IPS-18c (cell line): Measurements from ENCODE around the gene TTLL11.

Source experiments
- H3K4me3 ChIP-seq: 2 replicates; pipeline ENCODE4 v1.7.0; 2013; ENCODE audit warnings: low read depth, mild to moderate bottlenecking, low read length, moderate library complexity; ENCODE audit not compliant: insufficient read depth
- H3K9me3 ChIP-seq: one replicate; pipeline ENCODE4 v1.6.1; 2013; ENCODE audit warnings: mild to moderate bottlenecking, low read length, moderate library complexity; ENCODE audit not compliant: control insufficient read depth, insufficient read depth

Gene TTLL11

GRCh38 chr9:121881920-121882500, 211.1 kb downstream of the TTLL11 start:
- no peaks in the 10 kb centered on the region for H3K9me3 ChIP-seq
- no peak overlapping the region for H3K4me3 ChIP-seq

- Histone ChIP-seq H3K9me3 (no peaks in the 10 kb centered on the region), H3K4me3 (no peak overlapping the region)
These were observed 212.7 kb downstream of the TTLL11 start for GRCh38 chr9:121880343-121880898.

DNA sequence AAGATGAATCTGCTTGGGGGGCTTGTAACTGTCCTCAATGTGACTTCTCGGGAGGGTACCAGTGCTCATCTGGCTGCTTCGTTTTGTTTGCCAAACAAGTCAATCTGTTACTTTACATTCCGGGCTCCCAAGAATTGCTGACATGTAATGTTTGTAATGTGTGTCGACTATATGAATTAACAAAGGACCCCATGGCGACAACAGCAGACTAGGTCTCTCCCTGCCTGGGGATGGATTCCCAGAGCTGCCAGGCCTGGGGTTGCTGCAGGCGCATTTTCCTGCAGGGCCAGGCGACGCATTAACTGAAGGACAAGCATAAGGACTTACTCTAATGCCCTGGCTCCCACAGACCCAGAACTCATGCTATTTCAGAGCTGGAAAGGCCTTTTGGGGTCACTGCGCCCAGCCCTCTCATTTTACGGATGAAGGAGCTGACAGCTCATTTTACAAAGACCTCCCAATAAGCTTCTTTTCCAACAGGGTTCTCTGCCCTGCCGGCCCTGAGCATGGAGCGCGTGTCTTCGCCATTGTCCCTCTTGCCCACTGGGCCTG, 214.8 kb downstream of the TTLL11 start:
- H3K9me3 ChIP-seq: no peaks in the 10 kb centered on the region

GRCh38 chr9:121876658-121877271, 216.3 kb downstream of the TTLL11 start:
- Histone ChIP-seq H3K9me3 (no peaks in the 10 kb centered on the region), H3K4me3 (no peak overlapping the region)

More for the DNA sequence above, 214.8 kb downstream of the TTLL11 start:
- no peak overlapping the region for H3K4me3 ChIP-seq

GRCh38 chr9:121876255-121876654, 216.9 kb downstream of the TTLL11 start:
- H3K4me3 ChIP-seq: no peak overlapping the region

GRCh38 chr9:121874524-121874923, 218.6 kb downstream of the TTLL11 start:
- no peaks in the 10 kb centered on the region for H3K9me3 ChIP-seq
- H3K4me3 ChIP-seq: no peak overlapping the region

More at GRCh38 chr9:121876255-121876654, 216.9 kb downstream of the TTLL11 start:
- H3K9me3 ChIP-seq: no peaks in the 10 kb centered on the region

DNA sequence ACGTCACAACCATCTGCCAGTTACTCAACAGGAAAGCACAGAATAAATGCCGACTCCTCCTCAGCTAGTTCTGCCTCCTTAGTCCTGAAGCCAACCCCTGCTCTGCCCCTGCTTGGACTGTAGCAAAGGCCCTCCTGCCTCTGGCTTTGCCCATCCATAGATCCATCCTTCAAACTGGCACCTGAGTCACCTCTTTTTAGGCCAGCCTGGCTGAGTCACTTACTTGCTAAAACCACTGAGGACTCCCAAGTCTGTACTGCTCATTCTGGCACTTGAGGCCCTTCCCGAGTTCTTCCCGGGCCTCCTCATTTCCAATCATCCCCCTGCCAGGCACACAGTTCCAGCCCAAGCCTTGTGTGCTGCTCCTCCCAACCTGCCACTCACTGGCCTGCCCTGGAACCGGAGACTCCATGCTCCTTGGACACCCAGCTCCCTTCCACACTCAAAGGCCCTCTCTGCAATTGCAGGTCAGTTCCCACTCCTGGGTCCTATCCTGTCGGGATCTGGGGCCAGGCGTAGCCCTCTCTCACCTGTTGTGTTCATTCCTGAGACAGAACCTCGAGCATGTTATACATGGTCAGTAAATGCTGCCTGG, 221.6 kb downstream of the TTLL11 start:
- Histone ChIP-seq H3K9me3 (no peaks in the 10 kb centered on the region), H3K4me3 (no peak overlapping the region)

- Histone ChIP-seq H3K9me3 (no peaks in the 10 kb centered on the region), H3K4me3 (no peak overlapping the region)
These were observed 222.8 kb downstream of the TTLL11 start for GRCh38 chr9:121870271-121870670.

GRCh38 chr9:121868626-121869025, 224.5 kb downstream of the TTLL11 start:
- Histone ChIP-seq H3K9me3 (no peaks in the 10 kb centered on the region), H3K4me3 (no peak overlapping the region)

- H3K4me3 ChIP-seq: no peak overlapping the region
- H3K9me3 ChIP-seq: no peaks in the 10 kb centered on the region
These were observed 226.2 kb downstream of the TTLL11 start for GRCh38 chr9:121866927-121867326.

- Histone ChIP-seq H3K4me3 (no peak overlapping the region), H3K9me3 (no peaks in the 10 kb centered on the region)
These were observed 227.2 kb downstream of the TTLL11 start for GRCh38 chr9:121865884-121866283.

GRCh38 chr9:121865060-121865459, 228.0 kb downstream of the TTLL11 start:
- H3K4me3 ChIP-seq: no peak overlapping the region
- no peaks in the 10 kb centered on the region for H3K9me3 ChIP-seq

- Histone ChIP-seq H3K9me3 (no peaks in the 10 kb centered on the region), H3K4me3 (no peak overlapping the region)
These were observed 229.2 kb downstream of the TTLL11 start for GRCh38 chr9:121863955-121864354.

GRCh38 chr9:121862371-121863332, 230.5 kb downstream of the TTLL11 start:
- Histone ChIP-seq H3K4me3 (no peak overlapping the region), H3K9me3 (no peaks in the 10 kb centered on the region)

- Histone ChIP-seq H3K4me3 (no peak overlapping the region), H3K9me3 (no peaks in the 10 kb centered on the region)
These were observed 231.5 kb downstream of the TTLL11 start for GRCh38 chr9:121861501-121862180.

GRCh38 chr9:121860744-121861143, 232.4 kb downstream of the TTLL11 start:
- Histone ChIP-seq H3K9me3 (no peaks in the 10 kb centered on the region), H3K4me3 (no peak overlapping the region)
